Kidney epithelial cell (primary cell): Measurements from ENCODE around the gene KRT5. TPM values are rescaled to one million over a fixed set of nuclear protein-coding genes. Genes with fewer than 3 reads are reported as not detected.

Experiments
- DNase-seq: peaks from one replicate; pipeline ENCODE4 v3.0.0-alpha.2; 2010; ENCODE audit warnings: low read depth
- H3K27me3 ChIP-seq: 2 replicates; pipeline ENCODE4 v1.6.0; 2011; ENCODE audit warnings: low read length; ENCODE audit not compliant: control insufficient read depth, insufficient read depth
- H3K36me3 ChIP-seq: 2 replicates; pipeline ENCODE4 v1.5.1; 2011; ENCODE audit warnings: low read length; ENCODE audit not compliant: control insufficient read depth, insufficient read depth
- H3K4me3 ChIP-seq: 2 replicates; pipeline ENCODE4 v1.5.1; 2011; ENCODE audit warnings: low read depth, mild to moderate bottlenecking, control low read depth, low read length
- total RNA-seq: library from RNA; depleted of rRNA; stranded (reverse); fragments of >200 nt; gene quantifications from 2 replicates; pipeline ENCODE4 v1.2.3, GENCODE V29; 2015
- TF ChIP-seq, protein P1 (sequence below): IDR thresholded peaks from 2 replicates; pipeline ENCODE4 v1.5.1; 2011; ENCODE audit warnings: mild to moderate bottlenecking, moderate library complexity, low read length, control low read depth, inconsistent platforms; ENCODE audit not compliant: insufficient read depth, poor library complexity, severe bottlenecking

KRT5 gene
- total RNA-seq, 1 donor from 2014 or later: not detected

DNA sequence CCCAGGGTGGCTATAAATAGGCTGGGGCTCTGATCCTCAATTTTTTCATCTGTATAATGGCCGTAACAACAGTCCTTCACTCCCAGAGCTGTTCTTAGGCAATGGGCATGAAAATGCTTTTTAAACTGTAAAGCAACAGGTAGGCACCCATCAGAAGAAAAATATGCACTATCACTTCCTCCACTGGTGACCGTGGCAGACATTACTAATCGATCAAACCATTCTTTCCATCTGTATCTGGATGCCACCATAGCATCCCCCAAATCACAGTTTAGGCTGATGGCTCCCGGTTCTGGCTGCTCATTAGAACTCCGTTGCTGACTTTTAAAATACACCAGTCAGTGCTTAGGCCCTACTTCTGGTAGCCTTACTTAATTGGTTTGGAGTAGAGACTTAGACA, 21.5 kb upstream of the KRT5 start:
- Histone ChIP-seq H3K27me3 (no peaks in the 10 kb centered on the region), H3K4me3 (no peak overlapping the region), H3K36me3 (no peaks in the 10 kb centered on the region)
- DNase-seq: no peak
- TF ChIP-seq, protein P1, sequence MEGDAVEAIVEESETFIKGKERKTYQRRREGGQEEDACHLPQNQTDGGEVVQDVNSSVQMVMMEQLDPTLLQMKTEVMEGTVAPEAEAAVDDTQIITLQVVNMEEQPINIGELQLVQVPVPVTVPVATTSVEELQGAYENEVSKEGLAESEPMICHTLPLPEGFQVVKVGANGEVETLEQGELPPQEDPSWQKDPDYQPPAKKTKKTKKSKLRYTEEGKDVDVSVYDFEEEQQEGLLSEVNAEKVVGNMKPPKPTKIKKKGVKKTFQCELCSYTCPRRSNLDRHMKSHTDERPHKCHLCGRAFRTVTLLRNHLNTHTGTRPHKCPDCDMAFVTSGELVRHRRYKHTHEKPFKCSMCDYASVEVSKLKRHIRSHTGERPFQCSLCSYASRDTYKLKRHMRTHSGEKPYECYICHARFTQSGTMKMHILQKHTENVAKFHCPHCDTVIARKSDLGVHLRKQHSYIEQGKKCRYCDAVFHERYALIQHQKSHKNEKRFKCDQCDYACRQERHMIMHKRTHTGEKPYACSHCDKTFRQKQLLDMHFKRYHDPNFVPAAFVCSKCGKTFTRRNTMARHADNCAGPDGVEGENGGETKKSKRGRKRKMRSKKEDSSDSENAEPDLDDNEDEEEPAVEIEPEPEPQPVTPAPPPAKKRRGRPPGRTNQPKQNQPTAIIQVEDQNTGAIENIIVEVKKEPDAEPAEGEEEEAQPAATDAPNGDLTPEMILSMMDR: no peak

DNA sequence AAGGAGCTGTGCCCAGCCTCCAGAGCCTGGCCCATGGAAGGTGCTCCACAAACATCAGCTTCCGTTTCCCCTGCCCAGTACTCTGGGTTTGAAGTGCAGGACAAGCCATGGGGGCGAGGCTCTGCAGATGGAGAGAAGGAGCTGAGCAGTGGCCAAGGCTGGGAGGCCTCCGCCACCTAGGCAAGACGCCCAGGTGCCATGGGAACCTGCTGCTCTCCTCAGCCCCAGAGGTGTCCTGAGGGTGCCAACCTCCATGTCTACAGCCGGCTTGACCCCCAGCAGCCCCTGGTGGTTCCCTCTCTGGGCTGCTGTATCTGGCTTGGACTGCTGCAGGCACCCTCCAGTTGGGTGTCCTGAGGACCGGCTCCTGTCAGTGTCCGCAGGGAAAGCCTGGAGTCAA, 20.3 kb upstream of the KRT5 start:
- H3K36me3 ChIP-seq: no peaks in the 10 kb centered on the region
- H3K27me3 ChIP-seq: no peaks in the 10 kb centered on the region
- DNase-seq: no peak
- no peak overlapping the region for H3K4me3 ChIP-seq
- TF ChIP-seq, protein P1: no peak

GRCh38 chr12:52539821-52540173, 19.6 kb upstream of the KRT5 start:
- TF ChIP-seq, protein P1: no peak
- no peak overlapping the region for H3K4me3 ChIP-seq
- no peak for DNase-seq
- H3K27me3 ChIP-seq: no peaks in the 10 kb centered on the region
- H3K36me3 ChIP-seq: no peaks in the 10 kb centered on the region

DNA sequence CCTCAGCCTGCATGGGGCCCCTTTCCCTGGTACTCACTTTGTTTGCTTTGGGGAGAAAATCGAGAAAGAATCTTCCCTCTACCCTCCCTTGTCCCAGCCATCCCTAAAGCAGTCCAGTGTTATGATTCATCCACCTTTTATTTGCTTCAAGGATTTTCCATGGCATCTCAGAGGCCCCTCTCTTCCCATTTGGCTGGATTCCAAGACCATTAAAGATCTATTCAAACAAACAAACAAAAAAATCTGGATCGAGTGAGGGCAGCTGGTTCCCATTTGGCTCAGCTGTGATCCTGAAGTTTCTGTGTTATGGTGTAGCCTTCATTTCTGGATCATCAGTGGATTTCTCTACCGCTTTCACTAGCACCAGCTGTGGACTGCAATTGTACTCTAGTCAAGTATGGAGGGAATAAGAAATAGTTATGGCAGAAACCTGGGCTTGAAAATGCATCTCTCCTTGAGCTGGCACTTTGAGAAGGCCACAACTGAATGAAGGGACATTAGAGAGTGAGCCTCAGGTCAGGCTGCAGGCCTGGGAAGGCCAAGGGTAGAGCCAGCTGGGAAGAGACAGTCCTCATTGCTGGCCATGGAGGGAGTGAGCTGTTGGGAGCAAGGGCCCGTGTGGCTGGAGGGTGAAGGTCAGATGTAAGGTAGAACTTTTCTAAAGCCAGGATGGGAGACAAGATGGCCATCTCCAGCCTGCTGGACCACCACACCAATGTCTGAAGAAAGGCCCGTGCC, 19.1 kb upstream of the KRT5 start:
- peak; percentile 14 for DNase-seq
- no peak overlapping the region for H3K4me3 ChIP-seq
- TF ChIP-seq, protein P1: no peak
- no peaks in the 10 kb centered on the region for H3K27me3 ChIP-seq
- no peaks in the 10 kb centered on the region for H3K36me3 ChIP-seq

DNA sequence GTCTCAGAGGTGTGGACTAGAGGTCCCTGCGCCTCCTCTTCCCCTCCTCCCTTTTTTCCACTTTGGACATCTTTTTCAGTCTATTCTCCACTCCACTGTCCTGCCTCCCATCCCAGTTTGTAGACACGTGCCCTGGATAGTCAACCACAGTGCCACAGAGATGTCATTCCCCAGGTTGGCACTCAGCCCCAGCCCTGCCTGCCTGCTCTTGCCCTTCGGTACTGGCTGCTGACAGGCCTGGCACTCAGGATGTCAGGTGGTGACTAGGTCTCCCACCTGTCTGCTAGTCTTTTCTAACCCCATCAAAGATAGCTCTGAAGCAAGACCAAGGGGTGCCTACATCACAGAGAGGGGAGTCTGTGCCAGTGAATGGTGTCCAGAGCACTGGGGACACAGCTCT, 16.9 kb upstream of the KRT5 start:
- no peaks in the 10 kb centered on the region for H3K36me3 ChIP-seq
- TF ChIP-seq, protein P1: no peak
- H3K27me3 ChIP-seq: no peaks in the 10 kb centered on the region
- no peak for DNase-seq
- no peak overlapping the region for H3K4me3 ChIP-seq

DNA sequence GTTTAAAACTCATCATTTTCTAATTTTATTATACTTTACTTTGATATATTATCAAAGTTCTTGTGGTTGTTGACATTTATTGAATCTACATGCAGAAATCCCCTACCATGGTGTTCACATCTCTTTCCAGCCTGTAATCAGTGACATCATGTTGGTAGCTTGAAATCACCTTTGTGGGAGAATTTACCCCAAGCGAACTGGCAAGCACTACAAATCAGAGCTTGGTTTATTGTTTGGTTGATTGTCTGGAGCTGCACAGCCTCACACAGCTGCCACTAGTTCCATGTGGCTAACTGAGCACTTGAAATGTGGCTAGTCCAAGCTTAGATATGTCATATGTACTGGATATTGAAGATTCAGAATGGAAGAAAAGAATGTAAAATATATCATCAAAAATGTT, 15.4 kb upstream of the KRT5 start:
- H3K4me3 ChIP-seq: no peak overlapping the region
- DNase-seq: no peak
- TF ChIP-seq, protein P1: no peak
- no peaks in the 10 kb centered on the region for H3K36me3 ChIP-seq
- no peaks in the 10 kb centered on the region for H3K27me3 ChIP-seq
